ENCODE data around the gene LIM2.

DNA sequence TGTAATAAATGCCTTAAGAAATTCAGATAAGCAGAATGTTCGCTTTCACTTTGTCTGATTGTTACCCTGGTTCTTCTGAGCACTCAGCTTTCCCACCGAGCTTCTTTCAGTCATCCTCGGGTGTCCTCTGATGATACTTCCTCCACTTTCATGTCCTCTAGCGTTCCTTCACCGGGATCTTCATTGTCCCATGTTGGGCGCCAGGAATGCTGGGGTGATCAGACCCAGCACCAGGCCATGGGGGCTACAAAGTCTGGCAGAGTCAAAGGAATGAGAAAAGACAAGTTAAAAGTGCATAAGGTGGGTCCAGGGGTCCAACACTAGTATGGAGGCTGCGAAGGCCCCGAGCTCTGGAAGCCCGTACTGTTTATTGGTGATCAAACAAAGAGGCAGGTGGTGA, 14.3 kb upstream of the LIM2 start:
- no peak for TF ChIP-seq ZNF473 (tag by site-specific recombination; IDR thresholded peaks at IDR 0.05)
- no peak for TF ChIP-seq OSR2 (tag by site-specific recombination; IDR thresholded peaks at IDR 0.05)
- TF ChIP-seq, protein P1, sequence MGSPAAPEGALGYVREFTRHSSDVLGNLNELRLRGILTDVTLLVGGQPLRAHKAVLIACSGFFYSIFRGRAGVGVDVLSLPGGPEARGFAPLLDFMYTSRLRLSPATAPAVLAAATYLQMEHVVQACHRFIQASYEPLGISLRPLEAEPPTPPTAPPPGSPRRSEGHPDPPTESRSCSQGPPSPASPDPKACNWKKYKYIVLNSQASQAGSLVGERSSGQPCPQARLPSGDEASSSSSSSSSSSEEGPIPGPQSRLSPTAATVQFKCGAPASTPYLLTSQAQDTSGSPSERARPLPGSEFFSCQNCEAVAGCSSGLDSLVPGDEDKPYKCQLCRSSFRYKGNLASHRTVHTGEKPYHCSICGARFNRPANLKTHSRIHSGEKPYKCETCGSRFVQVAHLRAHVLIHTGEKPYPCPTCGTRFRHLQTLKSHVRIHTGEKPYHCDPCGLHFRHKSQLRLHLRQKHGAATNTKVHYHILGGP (tag by site-specific recombination; IDR thresholded peaks at IDR 0.05): no peak
- TF ChIP-seq, protein P2, sequence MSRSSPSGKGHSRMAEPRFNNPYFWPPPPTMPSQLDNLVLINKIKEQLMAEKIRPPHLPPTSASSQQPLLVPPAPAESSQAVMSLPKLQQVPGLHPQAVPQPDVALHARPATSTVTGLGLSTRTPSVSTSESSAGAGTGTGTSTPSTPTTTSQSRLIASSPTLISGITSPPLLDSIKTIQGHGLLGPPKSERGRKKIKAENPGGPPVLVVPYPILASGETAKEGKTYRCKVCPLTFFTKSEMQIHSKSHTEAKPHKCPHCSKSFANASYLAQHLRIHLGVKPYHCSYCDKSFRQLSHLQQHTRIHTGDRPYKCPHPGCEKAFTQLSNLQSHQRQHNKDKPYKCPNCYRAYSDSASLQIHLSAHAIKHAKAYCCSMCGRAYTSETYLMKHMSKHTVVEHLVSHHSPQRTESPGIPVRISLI (tag by site-specific recombination; IDR thresholded peaks at IDR 0.05): no peak
- TF ChIP-seq, protein P3, sequence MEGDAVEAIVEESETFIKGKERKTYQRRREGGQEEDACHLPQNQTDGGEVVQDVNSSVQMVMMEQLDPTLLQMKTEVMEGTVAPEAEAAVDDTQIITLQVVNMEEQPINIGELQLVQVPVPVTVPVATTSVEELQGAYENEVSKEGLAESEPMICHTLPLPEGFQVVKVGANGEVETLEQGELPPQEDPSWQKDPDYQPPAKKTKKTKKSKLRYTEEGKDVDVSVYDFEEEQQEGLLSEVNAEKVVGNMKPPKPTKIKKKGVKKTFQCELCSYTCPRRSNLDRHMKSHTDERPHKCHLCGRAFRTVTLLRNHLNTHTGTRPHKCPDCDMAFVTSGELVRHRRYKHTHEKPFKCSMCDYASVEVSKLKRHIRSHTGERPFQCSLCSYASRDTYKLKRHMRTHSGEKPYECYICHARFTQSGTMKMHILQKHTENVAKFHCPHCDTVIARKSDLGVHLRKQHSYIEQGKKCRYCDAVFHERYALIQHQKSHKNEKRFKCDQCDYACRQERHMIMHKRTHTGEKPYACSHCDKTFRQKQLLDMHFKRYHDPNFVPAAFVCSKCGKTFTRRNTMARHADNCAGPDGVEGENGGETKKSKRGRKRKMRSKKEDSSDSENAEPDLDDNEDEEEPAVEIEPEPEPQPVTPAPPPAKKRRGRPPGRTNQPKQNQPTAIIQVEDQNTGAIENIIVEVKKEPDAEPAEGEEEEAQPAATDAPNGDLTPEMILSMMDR (tag by site-specific recombination; IDR thresholded peaks at IDR 0.05): no peak
- TF ChIP-seq, protein P4, sequence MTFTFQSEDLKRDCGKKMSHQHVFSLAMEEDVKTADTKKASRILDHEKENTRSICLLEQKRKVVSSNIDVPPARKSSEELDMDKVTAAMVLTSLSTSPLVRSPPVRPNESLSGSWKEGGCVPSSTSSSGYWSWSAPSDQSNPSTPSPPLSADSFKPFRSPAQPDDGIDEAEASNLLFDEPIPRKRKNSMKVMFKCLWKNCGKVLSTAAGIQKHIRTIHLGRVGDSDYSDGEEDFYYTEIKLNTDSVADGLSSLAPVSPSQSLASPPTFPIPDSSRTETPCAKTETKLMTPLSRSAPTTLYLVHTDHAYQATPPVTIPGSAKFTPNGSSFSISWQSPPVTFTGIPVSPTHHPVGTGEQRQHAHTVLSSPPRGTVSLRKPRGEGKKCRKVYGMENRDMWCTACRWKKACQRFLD (tag by site-specific recombination; IDR thresholded peaks at IDR 0.05): no peak
- no peak for TF ChIP-seq ZBTB21 (tag by site-specific recombination; IDR thresholded peaks at IDR 0.05)
- no peak for TF ChIP-seq ZBTB8A (tag by site-specific recombination; IDR thresholded peaks at IDR 0.05)
- TF ChIP-seq GLIS2 (tag by site-specific recombination; IDR thresholded peaks at IDR 0.05): no peak
- TF ChIP-seq, protein P5, sequence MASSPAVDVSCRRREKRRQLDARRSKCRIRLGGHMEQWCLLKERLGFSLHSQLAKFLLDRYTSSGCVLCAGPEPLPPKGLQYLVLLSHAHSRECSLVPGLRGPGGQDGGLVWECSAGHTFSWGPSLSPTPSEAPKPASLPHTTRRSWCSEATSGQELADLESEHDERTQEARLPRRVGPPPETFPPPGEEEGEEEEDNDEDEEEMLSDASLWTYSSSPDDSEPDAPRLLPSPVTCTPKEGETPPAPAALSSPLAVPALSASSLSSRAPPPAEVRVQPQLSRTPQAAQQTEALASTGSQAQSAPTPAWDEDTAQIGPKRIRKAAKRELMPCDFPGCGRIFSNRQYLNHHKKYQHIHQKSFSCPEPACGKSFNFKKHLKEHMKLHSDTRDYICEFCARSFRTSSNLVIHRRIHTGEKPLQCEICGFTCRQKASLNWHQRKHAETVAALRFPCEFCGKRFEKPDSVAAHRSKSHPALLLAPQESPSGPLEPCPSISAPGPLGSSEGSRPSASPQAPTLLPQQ (tag by site-specific recombination; IDR thresholded peaks at IDR 0.05): no peak

Data from HEK293 (cell line).